Right lobe of liver (tissue), 6 donors: ENCODE data around the gene TMEM266. TPM values are rescaled to one million over a fixed set of nuclear protein-coding genes. Genes with fewer than 3 reads are reported as not detected.
A peak's percentile ranks its signal among the peaks of the same experiment; 100 is the strongest.

ENCODE experiments used
- ATAC-seq, 4 donors: fragments of 200-7000 bp; cut with Tn5 transposase; one replicate each; pipeline ENCODE4 v1.9.1; 2020; ENCODE audit warnings: mild to moderate bottlenecking in 4 of 4, moderate library complexity in 4 of 4
- DNase-seq, 3 donors: peaks; one replicate each; pipeline ENCODE4 v3.0.0-alpha.2; 2020
- H3K27ac ChIP-seq, 3 donors: fragments of 200-600 bp; one replicate each; pipeline ENCODE4 v1.8.0; 2022
- H3K27me3 ChIP-seq, 2 donors: fragments of 200-600 bp; one replicate each; pipeline ENCODE4 v1.8.0; 2022
- H3K36me3 ChIP-seq, 4 donors: fragments of 200-600 bp; sonication (generic) in 1 of 4; one replicate each; pipeline versions ENCODE4 v1.5.1 to v1.8.0; 2017 to 2022; ENCODE audit warnings: control low read depth in 1 of 4
- H3K4me1 ChIP-seq, 4 donors: fragments of 200-600 bp; sonication (generic) in 1 of 4; one replicate each; pipeline versions ENCODE4 v1.5.1 to v1.8.0; 2017 to 2022; ENCODE audit warnings: control low read depth in 1 of 4
- H3K4me3 ChIP-seq, 3 donors: fragments of 200-600 bp; one replicate each; pipeline ENCODE4 v1.8.0; 2022
- H3K9me3 ChIP-seq, 4 donors: fragments of 200-600 bp; sonication (generic) in 1 of 4; one replicate each; pipeline versions ENCODE4 v1.5.1 to v1.8.0; 2017 to 2022; ENCODE audit warnings: control low read depth in 1 of 4
- CTCF ChIP-seq, 4 donors: fragments of 200-600 bp in 3 of 4; fragments of 450-650 bp in 1 of 4; IDR thresholded peaks; one replicate each; pipeline versions ENCODE4 v1.5.1 to v1.8.0; 2016 to 2022; ENCODE audit warnings: antibody characterized with exemption in 4 of 4, mild to moderate bottlenecking in 2 of 4
- POLR2A ChIP-seq: fragments of 450-650 bp; IDR thresholded peaks from one replicate; pipeline ENCODE4 v1.6.1; 2017; ENCODE audit warnings: antibody characterized with exemption, mild to moderate bottlenecking
- WGBS: methylation state at CpG from one replicate; pipeline ENCODE4 v1.1.6; 2018; ENCODE audit warnings: low coverage, low lambda C conversion rate; ENCODE audit not compliant: insufficient coverage; ENCODE audit errors: missing lambda C conversion rate; 5-methylcytosine and 5-hydroxymethylcytosine counted together
- intact Hi-C, 2 donors: fragments of 100-400 bp; cut with DNase I; formaldehyde crosslinking; loops; one replicate each; pipeline versions ENCODE4 v1.11.2 to v1.14.1; 2022
- total RNA-seq, 6 experiments: library from RNA; depleted of rRNA in 2 of 6; stranded (reverse); fragments of >200 nt in 2 of 6; fragmentation: NEBNext Ultra II Directional in 3 of 6; extraction: Animal tissue kit (Norgen Biotek cat#: 25700) in 3 of 6; gene quantifications; one replicate each; pipeline versions ENCODE4 v1.1.0 to v1.2.4, GENCODE V29; 2016 to 2023
- donor health status: DM: no; HTN: yes; CAD: no.
- donor health status: DM: no; HTN: no; CAD: no.
- donor health status: DM: no; HTN: no; CAD: no.
- donor health status: DM: no; HTN: yes; CAD: no.
- donor health status: DM: no; HTN: yes; CAD: no.

Gene TMEM266
- total RNA-seq, 6 experiments from 2014 or later = 0.12 to 0.19 TPM; not detected in 4

- no peaks in the 10 kb centered on the region for H3K36me3 ChIP-seq
- DNase-seq (no peak), ATAC-seq (peak; percentile 52 to 74 (median 72))
- TF ChIP-seq CTCF (IDR thresholded peaks at IDR 0.05) (peak; percentile 29 to 46 (median 40)), POLR2A (no peak)
- no peaks in the 10 kb centered on the region for H3K9me3 ChIP-seq
- no peak overlapping the region for H3K27ac ChIP-seq
- H3K4me1 ChIP-seq = peaks cover 0 to 3% (median 0%) of the 10 kb centered on the region in 4 donors
- no peak overlapping the region for H3K4me3 ChIP-seq
- intact Hi-C loops = no loop called here
- no peaks in the 10 kb centered on the region for H3K27me3 ChIP-seq
- 17% methylated on average over 2 of the region's 3 CpGs for WGBS
Observed at GRCh38 chr15:76185716-76186115, 125.9 kb downstream of the TMEM266 start.

- 29% methylated on average over 2 of the region's 4 CpGs for WGBS
- TF ChIP-seq POLR2A (no peak), CTCF (IDR thresholded peaks at IDR 0.05) (no peak)
- H3K4me1 ChIP-seq = peaks cover 0 to 7% (median 2%) of the 10 kb centered on the region in 4 donors
- no peak overlapping the region for H3K4me3 ChIP-seq
- no peak for DNase-seq
- H3K27ac ChIP-seq = no peak overlapping the region
- intact Hi-C loops = no loop called here
- H3K36me3 ChIP-seq = no peaks in the 10 kb centered on the region
- H3K27me3 ChIP-seq = no peaks in the 10 kb centered on the region
- ATAC-seq = no peak
- H3K9me3 ChIP-seq = no peaks in the 10 kb centered on the region
Observed at GRCh38 chr15:76187163-76187562, 127.4 kb downstream of the TMEM266 start.

- Histone ChIP-seq H3K4me1 (peaks cover 0 to 7% (median 2%) of the 10 kb centered on the region in 4 donors), H3K9me3 (no peaks in the 10 kb centered on the region), H3K4me3 (no peak overlapping the region), H3K36me3 (no peaks in the 10 kb centered on the region), H3K27me3 (no peaks in the 10 kb centered on the region), H3K27ac (no peak overlapping the region)
- intact Hi-C loops = no loop called here
- DNase-seq (no peak), ATAC-seq (no peak)
- 56% methylated on average over 2 of the region's 2 CpGs for WGBS
- TF ChIP-seq CTCF (IDR thresholded peaks at IDR 0.05) (no peak), POLR2A (no peak)
Observed at GRCh38 chr15:76189106-76189505, 129.3 kb downstream of the TMEM266 start.

- WGBS = 36% methylated on average over 7 of the region's 12 CpGs
- no peak overlapping the region for H3K27ac ChIP-seq
- TF ChIP-seq POLR2A = no peak
- no peak for TF ChIP-seq CTCF (IDR thresholded peaks at IDR 0.05)
- no peaks in the 10 kb centered on the region for H3K9me3 ChIP-seq
- no peak overlapping the region for H3K4me3 ChIP-seq
- no peak for DNase-seq
- intact Hi-C loops = loop anchor here in 1 of 2 donors (5.0 kb wide), 1 partner anchor 137 kb away; no protein-coding TSS in a partner anchor
- no peak for ATAC-seq
- H3K4me1 ChIP-seq = peaks cover 0 to 7% (median 2%) of the 10 kb centered on the region in 4 donors
- H3K36me3 ChIP-seq = no peaks in the 10 kb centered on the region
- no peaks in the 10 kb centered on the region for H3K27me3 ChIP-seq
Observed at GRCh38 chr15:76190070-76190564, 130.3 kb downstream of the TMEM266 start.
